Retinal pigment epithelial cell (primary cell): ENCODE measurements around the gene CEP83.

Experiments used
- DNase-seq: peaks from one replicate; pipeline ENCODE4 v3.0.0-alpha.2; 2010; ENCODE audit warnings: low read depth
- H3K4me3 ChIP-seq: 2 replicates; pipeline ENCODE4 v1.5.1; 2011; ENCODE audit warnings: mild to moderate bottlenecking, low read length, control low read depth, moderate library complexity
- TF ChIP-seq, protein P1 (sequence below): conservative IDR thresholded peaks from 2 replicates; pipeline ENCODE4 v1.5.1; 2011; ENCODE audit warnings: low read depth, low read length, control low read depth, inconsistent platforms

The CEP83 gene

DNA sequence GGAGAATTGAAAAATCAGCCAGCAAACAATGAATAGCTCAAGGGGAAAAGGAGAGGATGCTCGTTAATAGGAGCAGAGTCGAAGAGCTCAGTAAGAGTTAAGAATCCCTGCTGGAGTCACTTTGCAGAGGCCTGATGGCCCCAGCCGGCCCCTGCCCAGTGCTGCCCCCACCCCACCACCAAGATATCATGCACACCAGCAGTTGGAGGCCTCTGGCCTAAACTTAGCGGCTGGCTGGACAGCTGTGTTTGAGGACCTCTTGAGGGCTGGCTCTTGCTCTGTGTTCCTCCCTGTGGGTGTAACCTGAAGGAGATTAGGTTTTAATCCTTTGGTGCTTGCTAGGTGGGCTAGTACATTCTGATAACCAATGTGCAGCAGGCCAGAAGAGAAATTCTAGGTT is 169.3 kb downstream of the CEP83 start:
- DNase-seq: no peak
- TF ChIP-seq, protein P1, sequence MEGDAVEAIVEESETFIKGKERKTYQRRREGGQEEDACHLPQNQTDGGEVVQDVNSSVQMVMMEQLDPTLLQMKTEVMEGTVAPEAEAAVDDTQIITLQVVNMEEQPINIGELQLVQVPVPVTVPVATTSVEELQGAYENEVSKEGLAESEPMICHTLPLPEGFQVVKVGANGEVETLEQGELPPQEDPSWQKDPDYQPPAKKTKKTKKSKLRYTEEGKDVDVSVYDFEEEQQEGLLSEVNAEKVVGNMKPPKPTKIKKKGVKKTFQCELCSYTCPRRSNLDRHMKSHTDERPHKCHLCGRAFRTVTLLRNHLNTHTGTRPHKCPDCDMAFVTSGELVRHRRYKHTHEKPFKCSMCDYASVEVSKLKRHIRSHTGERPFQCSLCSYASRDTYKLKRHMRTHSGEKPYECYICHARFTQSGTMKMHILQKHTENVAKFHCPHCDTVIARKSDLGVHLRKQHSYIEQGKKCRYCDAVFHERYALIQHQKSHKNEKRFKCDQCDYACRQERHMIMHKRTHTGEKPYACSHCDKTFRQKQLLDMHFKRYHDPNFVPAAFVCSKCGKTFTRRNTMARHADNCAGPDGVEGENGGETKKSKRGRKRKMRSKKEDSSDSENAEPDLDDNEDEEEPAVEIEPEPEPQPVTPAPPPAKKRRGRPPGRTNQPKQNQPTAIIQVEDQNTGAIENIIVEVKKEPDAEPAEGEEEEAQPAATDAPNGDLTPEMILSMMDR: no peak

DNA sequence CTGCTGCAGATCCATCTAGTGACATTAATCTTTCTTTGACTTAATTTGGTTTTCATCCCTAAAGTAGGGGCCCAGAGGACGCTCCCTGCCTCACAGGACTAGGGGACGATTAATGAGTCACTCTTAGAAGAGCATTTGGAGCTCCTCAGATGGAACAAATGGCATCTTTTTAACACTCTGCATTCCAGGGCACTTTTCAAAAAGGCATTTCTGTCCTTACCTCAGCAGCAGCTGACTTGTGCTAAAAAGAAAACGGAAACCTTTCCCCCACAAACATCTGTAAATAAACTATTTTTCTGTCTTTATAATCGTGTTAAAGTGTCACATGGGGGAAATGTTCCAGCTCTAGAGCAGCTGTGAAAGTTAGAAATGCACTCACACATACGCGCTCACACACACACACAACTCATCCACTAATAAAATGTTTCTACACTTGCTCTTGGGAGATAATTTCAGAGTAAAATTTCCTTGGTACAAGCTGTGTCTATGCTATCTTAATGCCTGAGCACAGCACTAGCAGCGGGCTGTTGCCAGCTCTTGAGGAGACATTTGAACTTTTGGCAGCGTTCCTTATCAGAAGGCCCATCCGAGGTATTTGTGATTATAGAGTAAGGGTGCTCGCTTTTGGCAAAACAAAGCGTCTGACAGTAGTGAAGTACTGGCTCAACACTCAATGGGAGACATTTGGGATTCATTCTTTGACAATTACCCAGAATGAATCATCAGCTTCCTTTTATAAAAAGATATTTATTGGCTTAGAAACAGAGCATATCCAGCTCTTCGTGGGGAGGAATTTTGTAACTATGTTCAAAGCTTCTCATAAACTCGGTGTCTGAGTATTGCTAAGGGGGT is 170.0 kb downstream of the CEP83 start:
- TF ChIP-seq, protein P1: no peak
- H3K4me3 ChIP-seq: no peak overlapping the region
- no peak for DNase-seq

More for the DNA sequence above, 169.3 kb downstream of the CEP83 start:
- H3K4me3 ChIP-seq: no peak overlapping the region

DNA sequence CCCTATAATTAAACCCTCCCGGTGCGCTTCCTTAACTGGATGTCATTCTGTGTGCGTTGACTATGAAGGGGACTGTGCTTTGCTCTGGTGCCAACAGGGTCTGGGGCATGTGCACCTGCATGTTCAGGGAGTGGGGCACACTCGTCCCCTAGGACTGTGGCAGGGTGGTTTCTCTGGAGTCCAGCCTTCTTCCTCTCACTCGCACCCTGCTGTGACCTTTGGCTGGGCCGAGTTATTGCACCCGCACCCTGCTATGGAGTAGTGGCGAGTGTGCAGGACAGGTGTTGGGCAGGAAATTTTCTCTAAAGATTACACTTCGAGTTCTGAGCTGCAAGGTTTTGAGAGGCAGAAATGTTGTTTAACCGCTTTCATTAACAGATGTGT is 172.4 kb downstream of the CEP83 start:
- no peak overlapping the region for H3K4me3 ChIP-seq
- TF ChIP-seq, protein P1: no peak
- no peak for DNase-seq

DNA sequence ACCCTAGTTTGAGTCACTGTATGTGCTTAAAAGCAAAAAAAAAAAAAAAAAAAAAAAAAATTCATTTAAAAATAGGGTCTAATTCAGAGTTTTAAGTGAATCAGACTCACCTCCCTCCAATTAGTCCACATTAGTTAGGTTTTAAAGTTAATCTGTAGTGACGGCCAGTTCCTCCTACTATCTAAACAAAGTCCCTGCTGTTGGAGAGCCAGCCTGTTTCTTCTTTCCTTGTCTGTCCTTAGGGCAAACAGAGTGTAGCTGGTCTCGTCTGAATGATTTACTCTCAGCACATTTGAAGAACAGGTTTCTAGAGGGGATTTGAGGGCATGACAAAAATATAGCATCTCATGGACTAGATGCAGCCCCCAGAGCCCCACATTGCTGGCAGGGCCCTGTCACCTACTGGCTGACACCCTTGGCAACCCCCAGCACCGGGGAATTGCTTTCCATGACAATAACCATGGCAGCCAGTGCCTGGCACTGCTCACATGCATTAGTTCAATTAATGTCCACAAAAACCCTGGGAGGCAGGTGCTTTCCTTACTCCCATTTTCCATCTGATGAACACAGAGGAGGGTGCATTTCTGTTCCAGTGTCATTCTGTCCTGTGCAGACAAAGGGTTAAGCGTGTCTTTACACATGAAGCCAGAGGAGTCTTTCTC is 173.0 kb downstream of the CEP83 start:
- TF ChIP-seq, protein P1: no peak
- H3K4me3 ChIP-seq: no peak overlapping the region
- no peak for DNase-seq

DNA sequence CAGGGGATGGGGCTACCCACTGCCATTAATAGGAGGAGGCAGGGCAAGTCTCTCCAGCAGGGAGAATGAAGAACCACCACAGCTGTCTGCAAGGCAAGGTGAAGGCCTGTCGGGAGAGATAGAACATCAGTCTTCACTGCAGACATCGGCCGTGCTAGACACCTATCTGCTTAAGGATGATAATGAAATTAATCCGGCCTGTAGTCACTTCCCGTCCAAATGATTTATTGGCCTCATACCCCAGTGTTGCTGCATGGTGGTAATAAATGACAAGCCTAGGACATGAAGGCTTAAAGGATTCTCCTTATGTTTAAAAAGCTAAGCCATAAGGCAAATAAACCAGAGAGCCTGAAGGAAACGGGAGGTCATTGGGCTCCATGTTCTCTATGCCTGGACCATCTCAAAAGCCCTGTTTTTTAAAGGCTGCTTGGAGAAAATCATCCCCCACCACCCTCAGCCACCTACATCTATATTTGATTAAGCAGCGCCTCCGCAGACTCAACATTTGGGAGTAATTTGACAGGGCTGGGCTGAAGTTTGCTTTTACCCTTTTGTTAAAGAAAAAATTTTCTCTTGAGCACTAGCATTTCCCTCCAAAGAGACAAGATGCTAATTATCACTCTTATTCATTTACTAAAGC is 173.6 kb downstream of the CEP83 start:
- TF ChIP-seq, protein P1: no peak
- DNase-seq: no peak

DNA sequence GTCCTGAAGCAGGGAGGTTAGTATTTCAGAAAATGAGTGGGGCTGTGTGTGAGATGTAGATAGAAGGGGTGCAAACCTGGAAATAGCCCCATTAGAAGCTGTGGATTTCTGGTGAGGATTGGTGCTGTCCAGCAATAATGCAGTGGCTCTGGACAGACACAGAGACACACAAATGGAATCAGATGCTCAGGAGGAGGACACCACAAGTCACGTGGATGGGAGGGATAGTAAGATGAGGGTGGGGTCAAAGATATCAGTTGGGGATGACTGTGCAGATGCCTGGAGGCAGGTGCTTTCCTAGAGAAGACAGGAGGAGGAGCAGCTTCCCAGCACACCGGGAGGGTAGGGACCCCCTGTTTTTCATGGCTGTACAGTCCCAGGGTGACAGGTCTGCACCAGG is 174.8 kb downstream of the CEP83 start:
- DNase-seq: no peak
- no peak overlapping the region for H3K4me3 ChIP-seq
- TF ChIP-seq, protein P1: no peak

More for the DNA sequence above, 173.6 kb downstream of the CEP83 start:
- no peak overlapping the region for H3K4me3 ChIP-seq
